T1000 (cell line): ENCODE results near the gene KRTAP2-2.
"Not testable (repeated sequence)": the region's sequence is repeated elsewhere in the genome, so short reads cannot be mapped to it uniquely, and the experiment has no call there.

Source experiments
- DNase-seq: peaks from one replicate; lab custom pipeline; 2025; ENCODE audit warnings: mixed read lengths; lab: John Stamatoyannopoulos, UW

Gene KRTAP2-2

DNA sequence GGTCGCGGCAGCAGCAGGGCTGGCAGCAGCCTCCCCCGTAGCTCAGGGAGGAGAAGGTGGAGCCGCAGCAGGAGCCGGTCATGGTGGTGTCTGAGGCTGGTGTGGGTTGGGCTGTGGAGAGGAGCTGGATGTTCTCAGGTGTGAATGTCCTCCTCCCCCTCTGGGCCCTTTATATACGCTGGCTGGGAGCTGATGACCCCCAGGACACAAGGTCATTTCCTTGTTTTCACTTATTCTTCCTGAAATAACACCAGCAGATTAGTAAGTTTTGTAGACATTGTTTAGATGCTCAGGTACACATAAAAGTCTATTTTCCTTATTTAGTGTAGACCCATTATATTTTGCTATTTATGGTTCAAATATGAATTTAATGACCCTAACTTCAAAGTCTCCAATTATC, at the start of gene KRTAP2-2:
Gene KRTAP2-2, minus strand, starts transcription at position 101 of the 400 bp plus-strand sequence. Its CDS starts 19 bp downstream, at position 82.
- not testable (repeated sequence) for DNase-seq

- DNase-seq = not testable (repeated sequence)
Measured at GRCh38 chr17:41104386-41105038, 49.5 kb upstream of the KRTAP2-2 start.

GRCh38 chr17:41103896-41104295, 48.9 kb upstream of the KRTAP2-2 start:
- DNase-seq = no peak

- no peak for DNase-seq
Measured at GRCh38 chr17:41101586-41102259, 46.7 kb upstream of the KRTAP2-2 start, which contains the start of gene KRTAP4-16. KRTAP4-16 (minus strand) TSS chr17:41102209; CDS start chr17:41102209, 0 bp downstream.

- peak; percentile 44 for DNase-seq
Measured at GRCh38 chr17:41099682-41100480, 44.9 kb upstream of the KRTAP2-2 start.

DNA sequence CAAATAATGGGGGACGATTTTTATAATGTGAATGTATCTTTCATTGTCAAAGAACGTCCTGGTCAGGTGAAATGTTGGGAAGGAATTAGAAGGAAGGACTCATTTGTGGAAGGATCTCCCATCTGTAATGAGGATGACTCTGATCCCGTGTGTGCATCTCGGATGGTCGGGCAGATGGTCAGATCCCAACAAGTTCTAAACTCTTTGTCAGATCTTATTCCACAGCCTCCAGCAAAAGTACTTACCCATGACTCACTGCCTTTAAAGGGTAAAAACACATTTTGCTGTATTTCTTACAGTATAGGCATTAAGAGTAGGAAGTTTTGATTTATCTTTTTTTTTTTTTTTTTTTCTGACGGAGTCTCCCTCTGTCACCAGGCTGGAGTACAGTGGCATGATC, 43.5 kb upstream of the KRTAP2-2 start:
- peak; percentile 30 for DNase-seq

GRCh38 chr17:41098042-41098441, 43.0 kb upstream of the KRTAP2-2 start, which contains the start of gene KRTAP4-8:
KRTAP4-8 (minus strand) TSS chr17:41098142; CDS start chr17:41098084, 58 bp downstream.
- DNase-seq = no peak

DNA sequence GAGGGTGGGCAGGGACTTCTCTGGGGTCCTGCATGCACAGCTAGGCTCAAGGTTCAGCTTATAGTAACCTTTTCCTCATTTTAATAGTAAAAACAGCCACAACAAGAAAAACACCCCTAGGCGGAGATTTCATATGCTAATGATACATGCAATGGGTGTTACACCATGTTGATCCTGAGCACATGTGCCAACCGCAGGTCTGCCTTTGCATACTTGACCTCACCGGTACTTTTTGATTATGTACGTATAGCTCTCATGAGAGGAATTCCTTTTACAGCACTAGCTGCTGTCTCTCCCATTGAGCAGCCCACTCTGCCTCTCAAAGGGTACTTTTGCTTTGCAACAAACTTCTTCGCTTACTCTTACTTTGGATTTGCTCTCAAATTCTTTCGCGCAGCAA, 41.0 kb upstream of the KRTAP2-2 start:
- DNase-seq = no peak

- not testable (repeated sequence) for DNase-seq
Measured at GRCh38 chr17:41088760-41089352, 33.8 kb upstream of the KRTAP2-2 start.

GRCh38 chr17:41084100-41084856, 29.2 kb upstream of the KRTAP2-2 start, which contains the start of gene KRTAP4-7:
KRTAP4-7 (plus strand) TSS chr17:41084150; CDS start chr17:41084207, 57 bp downstream.
- DNase-seq = not testable (repeated sequence)

GRCh38 chr17:41083427-41083826, 28.4 kb upstream of the KRTAP2-2 start:
- not testable (repeated sequence) for DNase-seq

DNA sequence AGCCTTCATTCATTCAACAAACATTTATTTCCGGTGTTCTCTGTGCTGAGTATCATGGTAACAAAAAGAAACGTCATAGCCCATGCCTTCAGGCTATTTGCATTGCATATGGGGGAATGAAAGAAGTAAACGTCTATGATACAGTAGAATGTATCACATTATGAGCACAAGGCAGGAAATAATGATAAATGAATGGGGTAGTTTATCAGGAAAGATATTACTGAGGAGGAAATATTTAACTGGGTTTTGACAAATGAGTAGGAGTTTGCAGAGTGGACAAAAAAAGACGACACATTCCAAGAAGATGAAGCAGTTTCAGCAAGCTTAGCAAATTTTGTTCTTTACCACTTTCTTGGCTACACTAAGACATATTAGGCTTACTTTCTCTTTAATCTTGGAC, 27.6 kb upstream of the KRTAP2-2 start:
- DNase-seq = no peak

- no peak for DNase-seq
Measured at GRCh38 chr17:41076788-41077187, 21.8 kb upstream of the KRTAP2-2 start.

- DNase-seq = no peak
Measured at GRCh38 chr17:41073676-41074075, 18.6 kb upstream of the KRTAP2-2 start.

DNA sequence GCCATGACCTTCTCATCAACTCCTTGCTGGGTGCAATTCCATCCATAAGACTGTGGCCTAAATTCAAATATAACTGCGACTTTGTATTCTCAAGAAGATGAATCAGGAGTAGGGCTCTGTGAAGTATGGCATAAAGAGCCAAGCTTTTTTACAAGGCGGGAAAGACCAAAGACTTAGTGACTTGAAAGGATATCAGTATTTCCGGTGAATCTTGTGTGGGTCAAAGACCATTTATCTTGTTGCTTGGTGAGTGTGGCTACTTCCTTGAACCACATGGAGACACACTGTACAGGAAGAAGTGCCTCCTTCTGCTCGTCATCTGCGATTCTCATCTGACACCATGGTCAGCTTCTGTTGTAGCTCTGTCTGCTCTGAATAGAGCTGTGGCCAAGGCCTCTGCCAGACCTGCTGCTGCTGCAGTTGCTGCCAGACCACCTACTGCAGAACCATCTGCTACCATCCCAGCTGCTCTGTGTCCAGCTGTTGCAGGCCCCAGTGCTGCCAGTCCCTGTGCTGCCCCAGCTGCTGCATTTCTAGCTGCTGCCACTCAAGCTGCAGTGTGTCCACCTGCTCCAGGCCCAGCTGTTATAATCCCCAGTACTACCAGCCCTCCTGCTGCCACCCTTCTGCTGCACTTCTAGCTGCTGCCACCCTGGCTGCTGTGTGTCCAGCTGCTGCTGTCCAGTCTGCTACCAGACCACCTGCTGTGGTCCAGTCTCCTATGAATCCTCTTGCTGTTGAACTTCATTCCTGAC, 16.8 kb upstream of the KRTAP2-2 start:
- DNase-seq = no peak

DNA sequence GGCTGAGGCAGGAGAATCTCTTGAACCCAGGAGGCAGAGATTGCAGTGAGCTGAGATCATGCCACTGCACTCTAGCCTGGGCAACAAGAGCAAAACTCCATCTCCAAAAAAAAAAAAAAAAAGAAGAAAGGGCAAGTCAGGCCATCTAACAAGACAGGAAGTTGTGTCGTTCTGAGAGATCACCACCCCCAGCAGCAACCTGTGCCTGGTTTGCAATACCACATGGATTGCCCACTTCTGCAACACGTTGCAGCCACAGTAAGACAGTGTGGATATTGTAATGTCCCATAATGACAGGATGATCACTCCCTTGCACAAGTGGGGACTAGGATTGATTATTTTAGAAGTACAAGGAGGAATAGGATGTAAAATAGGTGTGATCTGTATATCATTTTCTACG, 14.0 kb upstream of the KRTAP2-2 start:
- DNase-seq = no peak

DNA sequence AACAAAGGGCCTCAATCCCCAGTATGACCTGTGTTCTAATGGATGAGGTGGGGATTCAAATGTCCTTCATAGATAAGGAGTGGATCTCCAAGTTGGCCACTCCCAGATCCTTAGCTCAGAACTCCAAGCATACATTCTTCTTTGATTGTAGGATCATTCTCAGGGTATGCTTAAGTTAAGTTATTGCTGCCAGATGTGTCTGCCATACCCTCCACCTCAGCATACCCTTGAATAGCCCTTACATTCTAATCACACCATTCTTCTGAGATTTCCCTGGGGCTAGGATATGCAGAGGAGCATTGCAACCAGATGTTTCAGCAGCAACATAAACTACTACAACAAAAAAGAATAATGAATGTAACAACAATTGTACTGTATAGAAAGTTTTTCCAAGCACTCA, 12.3 kb upstream of the KRTAP2-2 start:
- no peak for DNase-seq

DNA sequence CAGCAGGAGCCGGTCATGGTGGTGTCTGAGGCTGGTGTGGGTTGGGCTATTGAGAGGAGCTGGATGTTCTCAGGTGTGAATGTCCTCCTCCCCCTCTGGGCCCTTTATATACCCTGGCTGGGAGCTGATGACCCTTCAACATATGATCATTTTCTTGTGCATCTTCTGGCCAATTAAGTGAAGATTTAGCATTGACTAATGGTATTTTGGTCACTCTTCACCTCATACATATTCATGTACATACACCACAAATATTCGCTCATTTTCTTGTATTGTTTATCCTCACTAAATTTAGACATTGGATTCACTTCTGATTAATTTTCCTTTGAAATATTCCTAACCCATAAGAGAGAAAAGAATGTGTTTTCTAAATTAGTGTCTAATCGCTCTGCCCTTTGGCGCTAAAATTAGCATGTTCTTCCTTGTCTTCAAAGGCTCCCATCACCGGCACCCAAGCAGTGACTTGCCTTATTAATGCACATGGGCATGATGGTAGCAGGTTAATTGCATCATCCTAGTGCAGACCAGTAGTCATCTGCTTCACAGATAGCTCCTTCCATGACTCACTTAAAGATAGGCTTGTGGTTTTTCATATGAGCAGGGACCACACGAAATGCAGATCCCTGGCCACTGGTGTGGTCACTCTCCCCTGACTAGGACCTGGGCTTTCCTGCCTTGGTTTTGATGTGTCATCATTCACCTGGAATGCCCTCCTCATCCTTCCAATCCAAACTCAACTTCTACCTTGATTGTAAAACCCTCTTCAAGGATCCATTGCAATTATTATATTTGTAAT, 11.0 kb upstream of the KRTAP2-2 start, which contains the start of gene KRTAP2-4:
Gene KRTAP2-4, minus strand, starts transcription at position 51 of the 796 bp plus-strand sequence. Its CDS starts 34 bp downstream, at position 17.
- no peak for DNase-seq

DNA sequence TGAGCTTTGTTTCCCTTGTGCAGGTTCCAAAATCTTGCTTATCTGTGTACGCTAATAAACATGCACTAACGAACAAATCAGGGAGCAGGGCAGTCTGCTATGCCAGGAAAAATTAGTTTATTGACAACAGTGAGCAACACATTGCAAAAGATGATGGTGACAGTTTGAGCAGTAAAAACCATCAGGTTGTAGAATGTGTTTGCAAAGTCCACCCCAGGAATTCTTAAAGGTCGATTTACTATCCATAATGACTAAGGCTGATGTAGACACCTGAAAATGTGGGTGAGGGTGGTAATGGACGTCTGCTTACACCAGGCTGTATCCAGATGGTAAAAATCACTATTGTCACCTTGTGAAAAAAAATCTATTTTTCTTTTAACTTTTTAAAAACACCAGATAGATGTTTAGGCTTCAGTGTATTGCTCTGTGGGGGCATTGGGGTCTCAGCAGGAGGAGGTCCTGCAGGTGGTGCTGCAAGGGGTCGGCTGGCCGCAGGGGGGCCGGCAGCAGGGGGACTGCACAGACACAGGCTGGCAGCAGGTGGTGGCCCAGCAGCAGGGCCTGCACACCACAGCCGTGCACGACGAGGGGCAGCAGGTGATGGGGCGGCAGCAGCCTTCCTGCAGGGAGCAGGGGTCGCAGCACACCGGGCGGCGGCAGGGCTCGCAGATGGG, 10.1 kb upstream of the KRTAP2-2 start:
- DNase-seq = not testable (repeated sequence)
